SK-N-SH treated with all-trans-retinoic acid at 6 μM for 48 hours (cell line): ENCODE data around the gene MEOX1.

ENCODE experiments used
- ATAC-seq: fragments of 200-7000 bp; cut with Tn5 transposase; 3 replicates; pipeline ENCODE4 v1.9.1; 2020; ENCODE audit warnings: mild to moderate bottlenecking, moderate library complexity
- BACH2 ChIP-seq: fragments of 250-450 bp; sonication (Bioruptor Pico); IDR thresholded peaks from 2 replicates; pipeline ENCODE4 v1.9.0; 2021; ENCODE audit warnings: mild to moderate bottlenecking, borderline replicate concordance
- CSDC2 ChIP-seq: fragments of 250-450 bp; sonication (Bioruptor Pico); IDR thresholded peaks from 2 replicates; pipeline ENCODE4 v1.5.0; 2020; ENCODE audit warnings: mild to moderate bottlenecking, moderate library complexity
- CSRNP3 ChIP-seq: fragments of 250-450 bp; sonication (Bioruptor Pico); IDR thresholded peaks from 2 replicates; pipeline ENCODE4 v1.5.1; 2021; ENCODE audit warnings: mild to moderate bottlenecking, moderate library complexity
- ESRRG ChIP-seq: fragments of 250-450 bp; sonication (Bioruptor Pico); IDR thresholded peaks from 2 replicates; pipeline ENCODE4 v1.6.1; 2021; ENCODE audit warnings: mild to moderate bottlenecking
- ISL1 ChIP-seq: fragments of 250-450 bp; sonication (Bioruptor Pico); IDR thresholded peaks from 2 replicates; pipeline ENCODE4 v2.1.2; 2022; ENCODE audit warnings: mild to moderate bottlenecking, moderate library complexity
- OSR1 ChIP-seq: fragments of 250-450 bp; sonication (Bioruptor Pico); IDR thresholded peaks from 2 replicates; pipeline ENCODE4 v1.8.0; 2022; ENCODE audit warnings: moderate library complexity, mild to moderate bottlenecking, inconsistent platforms
- PATZ1 ChIP-seq: fragments of 250-450 bp; sonication (Bioruptor Pico); IDR thresholded peaks from 2 replicates; pipeline ENCODE4 v1.8.0; 2020; ENCODE audit warnings: mild to moderate bottlenecking, moderate library complexity, borderline replicate concordance
- PPARA ChIP-seq: fragments of 250-450 bp; sonication (Bioruptor Pico); IDR thresholded peaks from 2 replicates; pipeline ENCODE4 v1.5.0; 2020; ENCODE audit warnings: mild to moderate bottlenecking, borderline replicate concordance
- RARB ChIP-seq: fragments of 250-450 bp; sonication (Bioruptor Pico); IDR thresholded peaks from 2 replicates; pipeline ENCODE4 v1.8.0; 2021; ENCODE audit warnings: mild to moderate bottlenecking, moderate library complexity
- SNAI2 ChIP-seq: fragments of 250-450 bp; sonication (Bioruptor Pico); IDR thresholded peaks from 2 replicates; pipeline ENCODE4 v1.5.0; 2020; ENCODE audit warnings: mild to moderate bottlenecking, moderate library complexity
- TCF4 ChIP-seq: fragments of 250-450 bp; sonication (Bioruptor Pico); IDR thresholded peaks from 2 replicates; pipeline ENCODE4 v1.8.0; 2021; ENCODE audit warnings: mild to moderate bottlenecking, moderate library complexity, borderline replicate concordance
- TOX ChIP-seq: fragments of 250-450 bp; sonication (Bioruptor Pico); IDR thresholded peaks from 2 replicates; pipeline ENCODE4 v1.8.0; 2021; ENCODE audit warnings: mild to moderate bottlenecking, moderate library complexity, borderline replicate concordance
- ZC3H10 ChIP-seq: fragments of 250-450 bp; sonication (Bioruptor Pico); IDR thresholded peaks from 2 replicates; pipeline ENCODE4 v1.5.1; 2021; ENCODE audit warnings: mild to moderate bottlenecking, moderate library complexity
- ZFP3 ChIP-seq: fragments of 250-450 bp; sonication (Bioruptor Pico); IDR thresholded peaks from 2 replicates; pipeline ENCODE4 v1.5.0; 2020; ENCODE audit warnings: mild to moderate bottlenecking, moderate library complexity
- ZFP30 ChIP-seq: fragments of 450-650 bp; formaldehyde crosslinking; IDR thresholded peaks from 2 replicates; pipeline ENCODE4 v1.5.0; 2022; ENCODE audit warnings: mild to moderate bottlenecking, moderate library complexity
- ZNF565 ChIP-seq: fragments of 450-650 bp; formaldehyde crosslinking; conservative IDR thresholded peaks from 2 replicates; pipeline ENCODE4 v1.5.0; 2020; ENCODE audit warnings: low read depth, mild to moderate bottlenecking, moderate library complexity
- ZNF70 ChIP-seq: fragments of 450-650 bp; formaldehyde crosslinking; IDR thresholded peaks from 2 replicates; pipeline ENCODE4 v1.5.0; 2020; ENCODE audit warnings: mild to moderate bottlenecking, moderate library complexity
- ZNF8 ChIP-seq: fragments of 450-650 bp; formaldehyde crosslinking; IDR thresholded peaks from 2 replicates; pipeline ENCODE4 v1.5.0; 2020; ENCODE audit warnings: mild to moderate bottlenecking, moderate library complexity
- TF ChIP-seq, protein P1 (sequence below): fragments of 250-450 bp; sonication (Bioruptor Pico); IDR thresholded peaks from 2 replicates; pipeline ENCODE4 v1.5.1; 2020; ENCODE audit warnings: low read depth, mild to moderate bottlenecking, moderate library complexity
- TF ChIP-seq, protein P2 (sequence below): fragments of 250-450 bp; sonication (Bioruptor Pico); IDR thresholded peaks from 2 replicates; pipeline ENCODE4 v1.8.0; 2021; ENCODE audit warnings: low read depth, mild to moderate bottlenecking, moderate library complexity, borderline replicate concordance

MEOX1 gene

DNA sequence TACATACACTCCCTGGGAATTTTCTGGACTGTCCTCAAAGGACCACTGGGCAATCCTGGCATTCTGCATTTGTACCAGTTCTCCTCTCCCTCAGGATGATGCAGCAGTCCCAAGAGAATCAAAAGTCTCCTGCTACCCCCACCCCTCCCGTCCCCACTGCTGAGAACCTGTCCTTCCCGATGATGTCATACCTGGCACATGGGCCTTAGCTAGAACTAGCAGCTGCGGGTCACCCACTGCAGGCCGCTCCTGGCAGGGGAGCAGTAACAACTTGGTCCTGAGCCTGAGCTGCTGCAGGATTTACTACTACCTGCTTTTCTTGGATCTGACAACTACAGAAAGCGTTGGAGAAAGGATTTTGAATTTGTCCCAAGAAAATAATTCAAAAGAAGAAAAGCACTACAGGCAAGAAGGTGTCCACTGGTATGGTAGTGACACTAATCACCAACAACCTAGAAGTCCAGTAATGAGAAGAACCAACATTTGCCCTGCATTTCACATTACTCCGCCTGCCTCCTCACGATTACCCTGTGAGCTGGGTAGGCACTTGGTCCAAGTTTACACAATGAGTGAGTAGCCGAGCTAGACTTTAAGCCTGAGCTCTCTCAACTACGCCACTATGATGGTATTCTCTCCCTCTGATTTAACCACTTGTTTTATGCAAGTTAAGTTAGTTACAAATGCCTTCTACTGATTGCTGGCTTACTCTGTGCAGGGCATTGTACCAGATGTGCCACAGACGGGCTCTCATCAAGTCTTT, 60.3 kb downstream of the MEOX1 start:
- no peak for ATAC-seq
- no peak for TF ChIP-seq TCF4 (CRISPR knock-in tag)
- TF ChIP-seq SNAI2 (CRISPR knock-in tag): no peak
- TF ChIP-seq BACH2: no peak
- TF ChIP-seq ZNF70 (CRISPR knock-in tag): no peak
- TF ChIP-seq ZFP3 (CRISPR knock-in tag): no peak
- TF ChIP-seq, protein P1, sequence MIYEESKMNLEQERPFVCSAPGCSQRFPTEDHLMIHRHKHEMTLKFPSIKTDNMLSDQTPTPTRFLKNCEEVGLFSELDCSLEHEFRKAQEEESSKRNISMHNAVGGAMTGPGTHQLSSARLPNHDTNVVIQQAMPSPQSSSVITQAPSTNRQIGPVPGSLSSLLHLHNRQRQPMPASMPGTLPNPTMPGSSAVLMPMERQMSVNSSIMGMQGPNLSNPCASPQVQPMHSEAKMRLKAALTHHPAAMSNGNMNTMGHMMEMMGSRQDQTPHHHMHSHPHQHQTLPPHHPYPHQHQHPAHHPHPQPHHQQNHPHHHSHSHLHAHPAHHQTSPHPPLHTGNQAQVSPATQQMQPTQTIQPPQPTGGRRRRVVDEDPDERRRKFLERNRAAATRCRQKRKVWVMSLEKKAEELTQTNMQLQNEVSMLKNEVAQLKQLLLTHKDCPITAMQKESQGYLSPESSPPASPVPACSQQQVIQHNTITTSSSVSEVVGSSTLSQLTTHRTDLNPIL (CRISPR knock-in tag): no peak
- TF ChIP-seq RARB (CRISPR knock-in tag): no peak
- TF ChIP-seq TOX (CRISPR knock-in tag): no peak
- TF ChIP-seq, protein P2, sequence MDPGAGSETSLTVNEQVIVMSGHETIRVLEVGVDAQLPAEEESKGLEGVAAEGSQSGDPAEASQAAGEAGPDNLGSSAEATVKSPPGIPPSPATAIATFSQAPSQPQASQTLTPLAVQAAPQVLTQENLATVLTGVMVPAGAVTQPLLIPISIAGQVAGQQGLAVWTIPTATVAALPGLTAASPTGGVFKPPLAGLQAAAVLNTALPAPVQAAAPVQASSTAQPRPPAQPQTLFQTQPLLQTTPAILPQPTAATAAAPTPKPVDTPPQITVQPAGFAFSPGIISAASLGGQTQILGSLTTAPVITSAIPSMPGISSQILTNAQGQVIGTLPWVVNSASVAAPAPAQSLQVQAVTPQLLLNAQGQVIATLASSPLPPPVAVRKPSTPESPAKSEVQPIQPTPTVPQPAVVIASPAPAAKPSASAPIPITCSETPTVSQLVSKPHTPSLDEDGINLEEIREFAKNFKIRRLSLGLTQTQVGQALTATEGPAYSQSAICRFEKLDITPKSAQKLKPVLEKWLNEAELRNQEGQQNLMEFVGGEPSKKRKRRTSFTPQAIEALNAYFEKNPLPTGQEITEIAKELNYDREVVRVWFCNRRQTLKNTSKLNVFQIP (CRISPR knock-in tag): no peak
- no peak for TF ChIP-seq ISL1 (CRISPR knock-in tag)

GRCh38 chr17:43599835-43600234, 61.9 kb downstream of the MEOX1 start:
- TF ChIP-seq, protein P2 (CRISPR knock-in tag): no peak
- no peak for TF ChIP-seq ZFP30 (CRISPR knock-in tag)
- no peak for TF ChIP-seq SNAI2 (CRISPR knock-in tag)
- no peak for TF ChIP-seq ZNF70 (CRISPR knock-in tag)
- no peak for TF ChIP-seq ESRRG
- TF ChIP-seq ZFP3 (CRISPR knock-in tag): no peak
- TF ChIP-seq TCF4 (CRISPR knock-in tag): no peak
- TF ChIP-seq OSR1: no peak
- no peak for TF ChIP-seq CSDC2 (CRISPR knock-in tag)
- no peak for TF ChIP-seq BACH2
- no peak for TF ChIP-seq ZNF565
- TF ChIP-seq PPARA: no peak
- no peak for TF ChIP-seq ZC3H10 (CRISPR knock-in tag)
- TF ChIP-seq PATZ1 (CRISPR knock-in tag): no peak
- TF ChIP-seq CSRNP3 (CRISPR knock-in tag): no peak
- no peak for TF ChIP-seq RARB (CRISPR knock-in tag)
- TF ChIP-seq ZNF8 (CRISPR knock-in tag): no peak
- peak; percentile 59 for ATAC-seq

DNA sequence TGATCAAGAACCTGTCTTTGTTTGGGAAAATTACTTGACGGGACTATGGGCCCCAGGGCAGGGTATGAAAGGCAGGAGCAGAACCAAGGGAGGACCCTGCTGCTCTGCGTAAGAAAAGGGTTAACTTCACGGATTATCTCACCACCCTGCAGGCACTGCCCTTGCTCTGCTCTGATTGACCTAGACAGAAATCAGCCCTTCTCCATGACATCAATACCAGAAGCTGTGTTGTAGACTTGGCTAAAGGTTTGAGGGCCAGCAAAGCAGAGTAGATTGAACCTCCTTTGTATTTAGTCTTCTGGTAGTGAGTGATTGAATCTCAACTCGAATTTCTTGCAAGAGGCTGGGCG, 62.7 kb downstream of the MEOX1 start:
- TF ChIP-seq ZC3H10 (CRISPR knock-in tag): no peak
- no peak for TF ChIP-seq RARB (CRISPR knock-in tag)
- no peak for TF ChIP-seq BACH2
- TF ChIP-seq OSR1: no peak
- peak; percentile 58 for ATAC-seq
